ENCODE data around the gene PTPRN2.

DNA sequence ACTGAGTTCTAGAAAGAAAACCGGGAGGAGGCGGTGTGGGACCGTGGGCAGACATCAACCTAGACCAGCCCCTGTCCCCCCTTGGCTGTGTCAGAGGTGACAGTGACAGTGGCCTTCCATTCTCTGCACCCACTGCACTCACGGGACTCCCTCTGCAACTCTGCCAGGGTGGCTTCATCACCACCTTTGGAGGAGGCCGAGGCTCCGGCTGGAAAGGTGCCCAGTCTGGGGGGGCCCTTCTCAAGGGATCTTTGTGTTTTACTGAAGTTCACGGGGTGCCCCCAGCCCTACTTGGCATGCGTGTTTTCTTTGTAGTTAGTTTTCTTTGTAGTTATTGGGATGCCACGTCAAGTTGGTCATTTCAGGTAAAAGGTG, 833.2 kb downstream of the PTPRN2 start:
- TF ChIP-seq TAF1 (IDR thresholded peaks at IDR 0.05; ENCODE audit: borderline replicate concordance, low read depth, low read length) (no peak), JUND (IDR thresholded peaks at IDR 0.05) (no peak)
- TF ChIP-seq, protein P1, sequence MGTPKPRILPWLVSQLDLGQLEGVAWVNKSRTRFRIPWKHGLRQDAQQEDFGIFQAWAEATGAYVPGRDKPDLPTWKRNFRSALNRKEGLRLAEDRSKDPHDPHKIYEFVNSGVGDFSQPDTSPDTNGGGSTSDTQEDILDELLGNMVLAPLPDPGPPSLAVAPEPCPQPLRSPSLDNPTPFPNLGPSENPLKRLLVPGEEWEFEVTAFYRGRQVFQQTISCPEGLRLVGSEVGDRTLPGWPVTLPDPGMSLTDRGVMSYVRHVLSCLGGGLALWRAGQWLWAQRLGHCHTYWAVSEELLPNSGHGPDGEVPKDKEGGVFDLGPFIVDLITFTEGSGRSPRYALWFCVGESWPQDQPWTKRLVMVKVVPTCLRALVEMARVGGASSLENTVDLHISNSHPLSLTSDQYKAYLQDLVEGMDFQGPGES (IDR thresholded peaks at IDR 0.05; ENCODE audit: low read depth, low read length): no peak
- TF ChIP-seq, protein P2, sequence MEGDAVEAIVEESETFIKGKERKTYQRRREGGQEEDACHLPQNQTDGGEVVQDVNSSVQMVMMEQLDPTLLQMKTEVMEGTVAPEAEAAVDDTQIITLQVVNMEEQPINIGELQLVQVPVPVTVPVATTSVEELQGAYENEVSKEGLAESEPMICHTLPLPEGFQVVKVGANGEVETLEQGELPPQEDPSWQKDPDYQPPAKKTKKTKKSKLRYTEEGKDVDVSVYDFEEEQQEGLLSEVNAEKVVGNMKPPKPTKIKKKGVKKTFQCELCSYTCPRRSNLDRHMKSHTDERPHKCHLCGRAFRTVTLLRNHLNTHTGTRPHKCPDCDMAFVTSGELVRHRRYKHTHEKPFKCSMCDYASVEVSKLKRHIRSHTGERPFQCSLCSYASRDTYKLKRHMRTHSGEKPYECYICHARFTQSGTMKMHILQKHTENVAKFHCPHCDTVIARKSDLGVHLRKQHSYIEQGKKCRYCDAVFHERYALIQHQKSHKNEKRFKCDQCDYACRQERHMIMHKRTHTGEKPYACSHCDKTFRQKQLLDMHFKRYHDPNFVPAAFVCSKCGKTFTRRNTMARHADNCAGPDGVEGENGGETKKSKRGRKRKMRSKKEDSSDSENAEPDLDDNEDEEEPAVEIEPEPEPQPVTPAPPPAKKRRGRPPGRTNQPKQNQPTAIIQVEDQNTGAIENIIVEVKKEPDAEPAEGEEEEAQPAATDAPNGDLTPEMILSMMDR (IDR thresholded peaks at IDR 0.05): no peak
